HG02981 (cell line): ENCODE measurements around the gene OR4Q2.
"Not testable (repeated sequence)": the region's sequence is repeated elsewhere in the genome, so short reads cannot be mapped to it uniquely, and the experiment has no call there.

Source experiments
- ATAC-seq: cut with Tn5 transposase; IDR thresholded peaks from one replicate; pipeline ENCODE4 v1.9.1; 2021; ENCODE audit warnings: mild to moderate bottlenecking, moderate library complexity; ENCODE audit not compliant: unreplicated experiment

OR4Q2 gene

GRCh38 chr14:20001863-20002262 lies at the start of gene OR4Q2:
TSS of gene OR4Q2 (plus strand) at chr14:20002163.
- ATAC-seq, result no peak

DNA sequence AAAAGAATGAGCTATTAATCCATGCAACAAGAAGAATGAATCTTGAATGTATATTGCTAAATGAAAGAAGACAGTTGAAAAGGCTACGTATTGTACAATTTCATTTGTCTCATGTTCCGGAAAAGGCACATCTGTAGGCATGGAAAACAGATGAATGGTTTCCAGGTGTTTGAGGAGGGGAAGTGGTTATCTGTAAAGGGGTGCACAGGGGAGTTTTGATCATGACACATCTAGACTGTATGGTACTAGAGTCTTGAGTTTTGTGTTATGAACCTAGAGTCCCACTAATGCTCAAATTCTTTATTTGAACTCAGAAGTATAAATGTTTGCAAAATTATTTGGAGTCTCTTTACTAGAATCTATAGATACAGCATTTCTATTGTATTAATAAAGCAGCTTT lies 32.2 kb upstream of the OR4Q2 start:
- not testable (repeated sequence) for ATAC-seq

- ATAC-seq, result no peak
These were observed 27.1 kb upstream of the OR4Q2 start for GRCh38 chr14:19974844-19975243.

GRCh38 chr14:19975291-19975690 lies 26.7 kb upstream of the OR4Q2 start, which contains the start of gene OR4K15:
TSS of gene OR4K15 (plus strand) at chr14:19975591. CDS start at chr14:19975591, 0 bp downstream.
- ATAC-seq, result no peak

DNA sequence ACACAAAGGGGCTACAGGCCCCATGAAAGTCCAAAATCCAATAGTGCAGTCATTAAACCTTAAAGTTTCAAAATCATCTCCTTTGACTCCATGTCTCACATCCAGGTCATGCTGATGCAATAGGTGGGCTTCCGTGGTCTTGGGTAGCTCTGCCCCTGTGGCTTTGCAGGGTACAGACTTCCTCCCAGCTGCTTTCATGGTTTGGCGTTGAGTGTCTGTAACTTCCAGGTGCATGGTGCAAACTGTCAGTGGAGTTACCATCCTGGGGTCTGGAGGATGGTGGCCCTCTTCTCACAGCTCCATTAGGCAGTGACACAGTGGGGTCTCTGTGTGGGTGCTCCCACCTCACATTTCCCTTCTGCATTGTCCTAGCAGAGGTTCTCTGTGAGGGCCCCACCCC lies 8.5 kb upstream of the OR4Q2 start:
- ATAC-seq, result no peak

GRCh38 chr14:20002319-20002718 lies 356 bp downstream of the OR4Q2 start:
- no peak for ATAC-seq

GRCh38 chr14:20008156-20008555 lies 6.2 kb downstream of the OR4Q2 start:
- no peak for ATAC-seq

GRCh38 chr14:20019257-20019865 lies 17.4 kb downstream of the OR4Q2 start, which contains the start of gene OR4K14:
TSS of gene OR4K14 (minus strand) at chr14:20019307. CDS start at chr14:20015193, 4,114 bp downstream.
- no peak for ATAC-seq

DNA sequence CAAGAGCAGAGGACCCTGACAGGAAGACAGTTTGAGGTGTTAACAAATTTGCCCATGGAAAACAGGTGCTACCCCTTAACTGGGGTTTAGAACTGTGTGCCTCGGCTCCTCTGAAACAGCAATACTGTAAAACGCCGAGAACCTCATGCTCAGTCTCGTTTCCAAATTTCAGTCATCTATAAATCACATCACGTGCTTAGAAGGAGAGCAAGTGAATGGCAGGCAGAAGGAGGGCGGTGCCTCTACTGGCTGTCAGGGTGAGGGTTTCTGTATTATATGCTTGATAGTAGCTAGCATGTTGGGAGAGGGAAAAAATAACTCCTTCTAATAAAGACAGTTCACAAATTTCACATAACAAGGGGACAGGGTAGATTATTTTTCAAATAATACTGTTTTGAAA lies 29.1 kb downstream of the OR4Q2 start:
- ATAC-seq, result no peak

DNA sequence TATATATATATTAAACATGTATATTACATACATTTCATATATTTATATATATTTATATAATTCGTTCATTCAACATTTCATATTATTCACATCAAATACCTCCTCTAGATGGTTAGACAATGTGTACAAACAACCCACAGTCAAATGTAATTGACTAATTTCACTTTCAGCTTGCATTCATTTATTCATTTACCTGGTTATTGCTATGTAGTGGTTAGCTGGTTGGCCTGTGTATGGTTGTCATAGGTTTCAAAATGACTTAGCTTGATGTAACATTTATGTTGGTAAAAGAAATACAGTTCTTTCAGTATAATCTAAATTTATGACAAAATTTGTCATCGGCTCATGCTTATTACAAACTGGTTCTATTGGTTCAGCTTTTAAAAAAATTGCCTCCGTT lies 33.5 kb downstream of the OR4Q2 start:
- ATAC-seq, result no peak

- ATAC-seq, result no peak
These were observed 34.0 kb downstream of the OR4Q2 start, which contains the start of gene OR4K13 for GRCh38 chr14:20035938-20036337. TSS of gene OR4K13 (minus strand) at chr14:20036038. CDS start at chr14:20034758, 1,280 bp downstream.

- no peak for ATAC-seq
These were observed 42.3 kb downstream of the OR4Q2 start for GRCh38 chr14:20044243-20044642.

GRCh38 chr14:20048202-20048601 lies 46.2 kb downstream of the OR4Q2 start:
- ATAC-seq, result no peak
